ENCODE results near the gene P2RY6.

Gene P2RY6

GRCh38 chr11:73237471-73238290 lies 34.5 kb upstream of the P2RY6 start:
- no peak for DNase-seq (ENCODE audit: low spot score)

- no peak for DNase-seq (ENCODE audit: low spot score)
These were observed 33.0 kb upstream of the P2RY6 start for GRCh38 chr11:73239111-73239521.

GRCh38 chr11:73239571-73240189 lies 32.5 kb upstream of the P2RY6 start:
- DNase-seq (ENCODE audit: low spot score), result no peak

GRCh38 chr11:73240190-73240781 lies 31.9 kb upstream of the P2RY6 start:
- no peak for DNase-seq (ENCODE audit: low spot score)

DNA sequence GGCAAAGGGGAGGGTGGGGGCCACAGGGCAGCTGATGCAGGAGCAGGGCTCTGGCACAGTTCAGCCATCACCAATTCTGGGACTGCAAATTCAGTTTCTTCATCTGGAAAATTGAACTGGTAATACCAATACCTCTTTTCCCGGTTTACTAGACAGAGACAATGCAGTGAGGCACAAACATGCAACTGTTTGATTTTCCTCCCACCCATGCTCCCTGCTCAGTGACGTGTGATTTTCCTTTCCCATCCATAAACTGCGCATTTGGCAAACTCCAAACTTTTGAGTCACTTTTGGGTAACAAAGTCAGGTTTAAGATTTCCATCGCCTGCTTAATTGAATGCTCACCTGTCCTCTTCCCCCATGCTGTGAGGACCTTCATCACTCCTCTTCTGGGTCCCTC lies 30.8 kb upstream of the P2RY6 start:
- DNase-seq (ENCODE audit: low spot score), result no peak

DNA sequence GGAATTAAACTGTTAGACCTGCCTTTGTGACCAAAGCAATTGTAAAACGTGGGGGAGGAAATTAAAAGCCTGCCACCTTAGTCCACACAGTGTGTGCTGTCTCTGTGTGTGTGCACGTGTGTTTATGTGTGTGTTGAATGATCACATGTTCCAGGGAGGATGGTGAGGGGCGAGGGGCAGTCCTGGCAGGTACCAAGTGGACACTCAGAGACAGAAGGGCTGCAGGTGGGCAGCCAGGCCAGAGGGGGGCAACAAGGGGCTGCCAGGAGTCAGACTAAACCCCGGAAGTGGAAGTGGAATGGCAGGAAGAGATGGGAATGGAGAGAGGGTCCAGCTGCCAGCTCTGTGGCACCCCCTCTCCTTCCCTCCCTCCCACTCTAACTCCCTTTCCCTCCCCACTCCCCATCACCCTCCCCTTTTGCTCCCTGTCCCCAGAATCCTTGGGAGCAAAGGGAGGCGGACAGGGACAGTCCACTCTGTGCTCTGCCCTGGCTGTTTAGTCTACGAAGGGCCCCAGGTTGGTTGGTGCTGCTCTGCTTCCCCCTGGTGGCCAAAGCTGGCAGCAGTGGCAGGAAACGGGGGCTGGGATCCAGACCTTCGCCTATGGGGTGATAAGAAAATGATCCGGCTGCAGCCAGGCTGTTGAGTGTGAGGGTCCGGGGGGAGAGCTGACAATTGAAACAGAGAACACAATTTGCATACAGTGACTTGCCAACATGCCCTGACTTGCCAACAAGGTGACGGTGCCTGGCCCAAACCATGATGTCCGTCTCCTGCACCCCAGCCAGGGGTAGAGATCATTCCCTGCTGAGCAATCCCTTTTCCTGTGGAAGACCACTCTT lies 29.7 kb upstream of the P2RY6 start:
- peak; percentile 91 for DNase-seq (ENCODE audit: low spot score)

DNA sequence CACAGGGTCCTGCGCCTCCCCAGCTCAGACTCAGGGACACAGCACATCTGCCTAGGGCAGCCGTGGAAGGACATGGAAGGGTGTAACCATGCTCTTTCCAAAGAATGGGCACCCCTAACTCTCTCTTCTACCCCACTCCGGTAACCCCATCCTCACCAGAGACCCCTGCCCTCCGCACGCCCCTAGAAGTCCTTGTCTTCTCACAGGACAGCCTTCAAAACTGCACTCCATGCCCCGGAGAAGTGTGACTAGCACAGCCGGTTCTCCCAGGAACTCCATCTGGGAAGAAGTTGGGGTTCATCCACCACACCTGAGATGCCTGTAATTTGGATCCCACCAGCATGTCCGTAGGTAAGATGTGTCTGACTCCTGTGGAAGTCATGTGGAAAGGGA lies 29.0 kb upstream of the P2RY6 start:
- no peak for DNase-seq (ENCODE audit: low spot score)

DNA sequence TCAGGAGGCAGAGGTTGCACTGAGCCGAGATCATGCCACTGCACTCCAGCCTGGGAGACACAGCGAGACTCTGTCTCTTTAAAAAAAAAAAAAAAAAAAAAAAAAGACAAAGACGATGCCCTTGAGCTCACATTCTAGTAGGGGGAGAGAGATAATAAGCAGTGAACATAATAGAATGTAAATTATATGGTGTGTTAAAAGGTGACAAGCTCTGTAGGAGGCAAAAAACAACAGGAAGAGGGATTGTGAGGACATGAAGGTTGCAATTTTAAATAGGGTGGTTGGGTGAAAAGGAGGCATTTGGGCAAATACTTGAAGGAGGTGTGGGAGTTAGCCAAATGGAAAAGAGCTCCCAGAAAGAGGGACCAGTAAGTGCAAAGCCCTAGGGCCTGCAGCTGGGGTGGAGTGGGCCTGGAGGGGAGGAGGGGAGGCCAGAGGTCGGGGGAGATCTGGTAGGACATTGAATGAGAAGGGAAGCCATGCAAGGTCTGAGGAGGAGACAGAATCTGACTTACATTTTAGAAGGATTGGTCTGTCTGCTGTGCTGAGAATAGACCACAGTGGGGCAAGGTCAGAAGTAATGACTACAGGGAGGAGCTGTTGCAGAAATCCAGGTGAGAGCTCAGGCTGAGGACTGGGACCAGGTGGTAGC lies 27.4 kb upstream of the P2RY6 start:
- DNase-seq (ENCODE audit: low spot score), result no peak

DNA sequence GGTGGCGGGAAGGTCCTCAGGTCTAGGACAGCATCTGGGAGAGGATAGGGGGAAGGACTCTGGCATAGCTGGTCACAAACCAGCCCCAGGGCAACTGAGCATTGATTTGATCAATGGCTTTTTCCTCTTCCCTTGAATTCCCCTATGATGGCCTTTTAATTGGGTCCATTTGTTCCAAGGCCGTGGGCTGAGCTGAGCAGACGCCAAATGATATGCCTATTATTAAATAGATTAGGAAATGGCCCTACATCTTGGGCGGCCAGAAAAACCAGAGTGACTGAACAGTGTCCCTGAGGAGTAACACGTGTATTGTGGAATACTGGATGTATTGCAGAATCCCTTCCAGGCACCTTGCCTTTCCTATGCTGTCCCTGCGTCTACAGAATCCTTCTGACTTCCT lies 26.7 kb upstream of the P2RY6 start:
- DNase-seq (ENCODE audit: low spot score), result no peak

DNA sequence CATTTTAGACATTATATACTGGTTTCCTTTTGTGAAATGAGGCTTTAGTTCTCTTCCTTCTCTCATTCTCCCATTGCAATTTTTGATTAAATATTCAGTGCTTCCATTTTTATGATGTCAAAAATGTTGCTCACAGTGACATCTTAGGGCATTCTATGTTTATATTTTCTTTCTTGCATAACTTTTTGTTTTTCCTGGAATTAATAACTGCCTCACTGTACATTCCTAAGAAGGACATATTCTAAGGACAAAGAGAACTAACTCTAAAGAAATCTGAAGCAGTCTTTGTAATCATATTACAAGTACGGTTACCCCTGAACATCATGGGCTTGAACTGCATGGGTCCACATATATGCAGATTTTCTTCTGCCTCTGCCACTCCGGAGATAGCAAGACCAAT lies 25.8 kb upstream of the P2RY6 start:
- DNase-seq (ENCODE audit: low spot score), result no peak

DNA sequence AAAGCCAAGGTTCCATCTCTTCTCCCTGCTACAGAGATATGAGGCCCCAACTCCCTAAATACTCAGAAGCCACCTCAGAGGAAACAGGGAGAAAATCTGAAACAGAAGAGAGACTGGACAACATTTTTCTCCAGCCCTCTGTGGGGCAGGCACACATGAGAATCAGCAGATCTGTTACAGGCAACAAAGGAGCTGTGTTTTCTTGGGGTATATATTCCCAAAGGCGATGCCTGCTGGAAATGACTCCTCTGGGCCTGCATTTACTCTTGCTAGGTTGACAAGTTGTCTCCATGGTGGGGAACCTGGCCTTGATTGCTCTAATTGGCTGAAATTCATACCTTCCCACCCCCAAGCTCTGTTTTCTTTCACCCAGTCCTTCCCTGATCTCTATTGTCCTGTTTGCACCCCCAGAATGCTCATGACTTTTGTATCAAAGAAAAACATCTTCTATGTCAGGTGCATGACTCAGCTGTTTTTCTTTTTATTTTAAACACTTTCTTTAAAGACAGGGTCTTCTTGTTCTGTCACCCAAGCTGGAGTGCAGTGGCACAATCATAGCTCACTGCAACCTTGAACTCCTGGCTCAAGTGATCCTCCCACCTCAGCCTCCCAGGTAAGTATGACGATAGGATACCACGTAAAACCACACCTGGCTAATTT lies 23.5 kb upstream of the P2RY6 start:
- DNase-seq (ENCODE audit: low spot score), result no peak

DNA sequence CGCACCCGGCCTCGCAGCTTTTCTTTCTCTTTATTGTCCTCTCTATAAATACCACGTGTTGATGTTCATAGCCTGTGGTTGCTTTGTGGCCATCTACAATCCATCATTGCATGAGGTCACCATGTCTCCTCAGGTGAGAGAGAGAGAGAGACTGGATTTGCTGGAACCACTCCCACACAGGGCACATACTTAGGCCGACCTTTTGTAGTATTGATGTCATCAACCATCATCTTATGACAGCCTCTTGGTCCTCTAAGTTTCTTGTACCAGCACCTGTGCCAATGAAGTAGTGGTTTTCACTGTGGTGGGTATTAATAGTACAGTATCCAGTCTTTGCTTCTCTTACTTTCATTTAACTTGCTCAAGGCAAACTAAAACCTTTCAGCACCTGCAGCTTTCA lies 22.8 kb upstream of the P2RY6 start:
- no peak for DNase-seq (ENCODE audit: low spot score)

DNA sequence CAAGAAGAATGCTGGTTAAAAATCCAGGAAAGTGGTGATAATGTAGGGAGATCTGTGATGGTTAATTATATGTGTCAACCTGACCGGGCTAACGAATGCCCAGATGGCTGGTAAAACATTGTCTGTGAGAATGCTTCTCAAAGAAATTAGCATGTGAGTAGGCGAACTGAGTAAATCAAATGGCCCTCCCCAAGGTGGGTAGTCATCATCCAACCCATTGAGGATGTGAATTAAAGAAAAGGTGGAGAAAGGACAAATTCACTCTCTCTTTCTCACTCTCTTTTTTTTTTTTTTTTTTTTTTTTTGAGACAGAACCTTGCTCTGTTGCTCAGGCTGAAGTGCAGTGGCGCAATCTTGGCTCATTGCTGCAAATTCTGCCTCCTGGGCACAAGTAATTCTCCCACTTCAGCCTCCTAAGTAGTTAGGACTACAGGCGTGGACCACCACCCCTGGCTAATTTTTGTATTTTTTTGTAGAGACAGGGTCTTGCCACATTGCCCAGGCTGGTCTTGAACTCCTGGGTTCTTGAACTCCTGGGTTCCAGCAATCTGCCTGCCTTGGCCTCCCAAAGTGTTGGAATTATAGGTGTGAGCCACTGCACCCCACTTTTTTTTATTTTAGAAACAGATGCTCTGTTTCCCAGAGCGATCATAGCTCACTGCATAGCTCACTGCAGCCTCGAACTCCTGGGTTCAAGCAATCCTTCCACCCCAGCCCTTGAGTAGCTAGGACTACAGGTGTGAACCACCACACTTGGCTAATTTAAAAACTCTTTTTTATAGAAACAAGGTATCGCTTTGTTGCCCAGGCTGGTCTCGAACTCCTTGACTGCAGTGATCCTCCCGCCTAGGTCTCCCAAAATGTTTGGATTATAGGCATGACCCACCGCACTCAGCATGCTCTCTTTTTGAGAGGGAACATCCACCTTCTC lies 22.0 kb upstream of the P2RY6 start:
- peak; percentile 26 for DNase-seq (ENCODE audit: low spot score)

GRCh38 chr11:73252577-73253191 lies 19.5 kb upstream of the P2RY6 start:
- DNase-seq (ENCODE audit: low spot score), result peak; percentile 42

GRCh38 chr11:73257342-73258103 lies 14.6 kb upstream of the P2RY6 start:
- peak; percentile 56 for DNase-seq (ENCODE audit: low spot score)

DNA sequence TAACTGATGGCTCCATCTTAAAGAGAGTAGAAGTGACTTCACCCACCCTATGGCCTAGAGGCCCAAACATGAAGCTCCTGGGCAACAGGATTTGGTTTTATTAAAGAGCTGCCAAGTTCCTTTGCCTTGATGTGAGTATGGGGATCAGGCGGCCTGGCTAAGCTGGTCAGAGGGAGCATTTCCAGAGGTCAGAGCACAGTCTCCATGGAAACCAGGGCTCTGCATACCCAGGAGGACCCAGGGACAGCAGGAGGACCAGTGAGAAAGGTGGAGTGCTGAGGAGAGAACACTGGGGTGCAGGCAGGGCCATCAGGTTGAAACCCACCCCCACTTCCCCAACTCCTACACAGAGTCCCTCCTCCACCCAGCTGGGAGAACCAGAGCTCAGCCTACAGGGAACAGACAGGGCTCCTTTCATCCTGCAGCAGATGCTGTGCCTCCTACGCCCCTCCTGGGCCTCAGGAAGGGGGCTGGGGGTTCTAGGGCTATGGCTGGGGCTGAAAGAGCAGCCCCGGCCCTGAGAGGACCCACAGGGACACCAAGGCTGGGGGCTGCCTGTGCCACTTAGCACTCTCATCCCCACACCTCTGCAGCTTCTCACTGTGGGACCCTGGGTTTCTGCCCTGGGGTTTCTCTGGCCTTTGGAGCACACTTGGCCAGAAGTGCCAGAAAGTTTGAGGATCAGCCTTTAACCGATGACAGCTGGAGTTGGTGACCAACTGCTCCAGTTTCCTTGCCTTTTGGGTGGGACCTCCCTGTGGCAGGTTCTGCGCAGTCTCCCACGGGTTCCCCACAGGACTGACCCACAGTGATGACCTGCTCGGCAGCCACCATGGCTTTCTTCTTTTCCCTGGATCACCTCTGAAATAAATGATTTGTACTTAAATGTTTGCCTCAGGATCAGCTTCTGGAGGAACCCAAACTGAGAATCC lies 13.8 kb upstream of the P2RY6 start:
- peak; percentile 55 for DNase-seq (ENCODE audit: low spot score)

- DNase-seq (ENCODE audit: low spot score), result peak; percentile 19
These were observed 12.6 kb upstream of the P2RY6 start for GRCh38 chr11:73259406-73260126.

Data from ecto neural progenitor cell (in vitro differentiated cells).